KMS-11 (cell line): Measurements from ENCODE around the gene BRINP2.

Experiments
- H2AFZ ChIP-seq: fragments of 200-600 bp; sonication (generic); 2 replicates; pipeline ENCODE4 v1.6.1; 2016; ENCODE audit warnings: antibody characterized with exemption, mixed run types, low read depth
- H3K27ac ChIP-seq: fragments of 200-600 bp; sonication (generic); 2 replicates; pipeline ENCODE4 v1.6.1; 2016; ENCODE audit warnings: mild to moderate bottlenecking, mixed run types
- H3K27me3 ChIP-seq: fragments of 200-600 bp; sonication (generic); 2 replicates; pipeline ENCODE4 v1.6.1; 2017; ENCODE audit warnings: mild to moderate bottlenecking, low read depth, mixed run types, moderate library complexity; ENCODE audit not compliant: insufficient read depth
- H3K36me3 ChIP-seq: fragments of 200-600 bp; sonication (generic); 2 replicates; pipeline ENCODE4 v1.6.1; 2017; ENCODE audit warnings: mild to moderate bottlenecking, mixed run types; ENCODE audit not compliant: insufficient read depth
- H3K4me1 ChIP-seq: fragments of 200-600 bp; sonication (generic); 2 replicates; pipeline ENCODE4 v1.6.1; 2016; ENCODE audit warnings: mild to moderate bottlenecking, low read depth, mixed run types; ENCODE audit not compliant: poor library complexity, severe bottlenecking
- H3K4me2 ChIP-seq: fragments of 200-600 bp; sonication (generic); 2 replicates; pipeline ENCODE4 v1.7.0; 2016; ENCODE audit warnings: mild to moderate bottlenecking, mixed run types
- H3K4me3 ChIP-seq: fragments of 200-600 bp; sonication (generic); IDR thresholded peaks from 2 replicates; pipeline ENCODE4 v1.6.1; 2017; ENCODE audit warnings: low read depth, low read length, mixed read lengths; ENCODE audit not compliant: insufficient read depth
- H3K79me2 ChIP-seq: fragments of 200-600 bp; sonication (generic); 2 replicates; pipeline ENCODE4 v1.6.1; 2016; ENCODE audit warnings: low read depth, mixed run types; ENCODE audit not compliant: insufficient read depth
- H3K9ac ChIP-seq: fragments of 200-600 bp; sonication (generic); 2 replicates; pipeline ENCODE4 v1.6.1; 2016; ENCODE audit warnings: mild to moderate bottlenecking, mixed run types
- H4K20me1 ChIP-seq: fragments of 200-600 bp; sonication (generic); 2 replicates; pipeline ENCODE4 v1.6.1; 2016; ENCODE audit warnings: mild to moderate bottlenecking, mixed run types; ENCODE audit not compliant: insufficient read depth
- CTCF ChIP-seq: fragments of 200-600 bp; sonication (generic); conservative IDR thresholded peaks from 2 replicates; pipeline ENCODE4 v1.6.1; 2017; ENCODE audit warnings: low read depth, mild to moderate bottlenecking, antibody characterized with exemption, low read length, moderate library complexity, mixed read lengths

Gene BRINP2

DNA sequence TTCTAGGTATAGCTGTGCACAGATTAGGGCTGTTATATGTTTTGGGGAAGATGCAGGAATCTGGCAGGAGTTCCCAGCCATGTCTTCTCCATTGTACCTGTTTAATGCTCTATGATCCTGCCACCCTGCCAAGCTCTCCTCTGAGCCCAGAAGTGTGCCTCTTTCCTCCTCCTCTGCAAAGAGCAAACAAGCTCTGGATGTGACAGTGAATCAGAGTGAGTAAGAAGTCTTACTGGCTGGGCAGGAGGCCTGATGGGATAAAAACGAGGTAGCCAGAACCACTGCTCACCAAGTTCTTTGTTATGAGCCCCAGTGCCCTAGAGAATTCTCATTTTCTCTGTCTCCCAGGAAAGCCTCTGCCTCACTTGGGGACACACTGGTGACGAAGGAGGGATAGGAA lies 69.0 kb downstream of the BRINP2 start:
- TF ChIP-seq CTCF, result no peak
- H3K36me3 ChIP-seq, result no peaks in the 10 kb centered on the region
- H3K27ac ChIP-seq, result no peak overlapping the region
- no peak overlapping the region for H2AFZ ChIP-seq
- H3K27me3 ChIP-seq, result no peaks in the 10 kb centered on the region
- no peak overlapping the region for H3K9ac ChIP-seq
- no peak overlapping the region for H3K4me2 ChIP-seq
- H3K79me2 ChIP-seq, result no peaks in the 10 kb centered on the region
- no peaks in the 10 kb centered on the region for H3K4me1 ChIP-seq
- no peak overlapping the region for H3K4me3 ChIP-seq
- H4K20me1 ChIP-seq, result no peaks in the 10 kb centered on the region

DNA sequence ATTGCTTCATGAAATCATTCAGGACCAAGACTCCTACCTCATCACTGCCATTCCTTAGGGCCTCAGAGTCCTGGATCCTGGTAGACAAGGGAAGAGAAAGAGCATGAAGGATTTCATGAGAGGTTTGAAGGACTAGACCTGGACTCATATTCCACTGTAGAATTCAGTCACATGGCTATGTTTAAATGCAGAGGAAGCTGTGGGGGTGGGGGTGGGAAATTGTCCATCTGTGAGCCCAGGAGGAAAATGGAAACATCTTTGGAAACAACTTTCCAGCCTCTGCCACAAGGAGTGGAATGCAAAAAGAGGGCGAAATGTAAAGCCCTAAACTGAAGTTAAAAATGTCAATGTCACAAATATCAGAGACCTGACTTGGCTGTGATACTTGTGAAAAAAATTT lies 73.0 kb downstream of the BRINP2 start:
- no peaks in the 10 kb centered on the region for H4K20me1 ChIP-seq
- H3K9ac ChIP-seq, result no peak overlapping the region
- no peak for TF ChIP-seq CTCF
- no peaks in the 10 kb centered on the region for H3K79me2 ChIP-seq
- no peaks in the 10 kb centered on the region for H3K36me3 ChIP-seq
- no peak overlapping the region for H3K27ac ChIP-seq
- H3K4me2 ChIP-seq, result no peak overlapping the region
- no peak overlapping the region for H2AFZ ChIP-seq
- H3K4me1 ChIP-seq, result no peaks in the 10 kb centered on the region
- no peaks in the 10 kb centered on the region for H3K27me3 ChIP-seq
- H3K4me3 ChIP-seq, result no peak overlapping the region

DNA sequence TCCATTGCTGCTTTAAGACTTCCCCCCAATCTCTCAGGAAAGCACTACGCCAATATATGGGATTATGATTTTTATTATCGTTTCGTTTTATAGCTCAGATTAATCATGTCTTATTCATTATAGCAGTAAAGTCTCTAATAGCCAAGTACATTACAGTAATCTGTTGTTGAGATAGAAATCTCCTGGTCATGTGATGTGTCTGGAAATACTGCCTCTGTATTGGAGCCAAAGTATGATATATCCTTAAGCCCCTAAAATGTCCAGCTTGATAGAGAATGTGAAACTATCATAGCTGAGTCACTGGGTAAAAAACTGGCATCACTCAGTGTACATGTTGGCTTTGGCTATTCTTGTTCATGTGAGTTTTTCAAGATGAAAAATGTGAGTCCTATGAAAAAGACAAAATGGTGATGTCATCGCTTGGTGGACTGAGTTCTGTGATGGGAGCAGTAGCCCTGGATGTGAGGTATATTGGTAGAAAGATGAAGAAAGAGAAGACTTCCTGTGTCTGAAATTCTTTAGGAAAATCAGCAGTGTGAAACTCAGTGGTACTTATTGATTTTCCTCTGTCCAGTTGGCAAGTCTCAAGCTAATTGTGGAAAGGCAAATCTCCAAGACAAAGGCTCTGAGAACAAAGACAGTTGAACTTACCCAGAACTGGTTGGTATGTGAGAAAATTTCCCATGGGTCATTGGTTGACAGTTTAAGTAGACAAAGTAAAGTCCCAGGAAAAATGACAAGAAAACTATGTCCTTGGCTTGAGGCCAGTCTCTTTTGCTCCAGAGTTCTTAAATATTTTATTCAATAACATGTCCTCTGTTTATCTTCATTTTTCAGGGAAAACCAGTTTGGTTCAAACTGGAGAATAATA lies 76.2 kb downstream of the BRINP2 start:
- Histone ChIP-seq H3K4me2 (no peak overlapping the region), H4K20me1 (no peaks in the 10 kb centered on the region), H3K4me1 (no peaks in the 10 kb centered on the region), H3K27ac (no peak overlapping the region), H3K4me3 (no peak overlapping the region), H3K27me3 (no peaks in the 10 kb centered on the region), H3K79me2 (no peaks in the 10 kb centered on the region), H2AFZ (no peak overlapping the region), H3K36me3 (no peaks in the 10 kb centered on the region), H3K9ac (no peak overlapping the region)
- no peak for TF ChIP-seq CTCF

DNA sequence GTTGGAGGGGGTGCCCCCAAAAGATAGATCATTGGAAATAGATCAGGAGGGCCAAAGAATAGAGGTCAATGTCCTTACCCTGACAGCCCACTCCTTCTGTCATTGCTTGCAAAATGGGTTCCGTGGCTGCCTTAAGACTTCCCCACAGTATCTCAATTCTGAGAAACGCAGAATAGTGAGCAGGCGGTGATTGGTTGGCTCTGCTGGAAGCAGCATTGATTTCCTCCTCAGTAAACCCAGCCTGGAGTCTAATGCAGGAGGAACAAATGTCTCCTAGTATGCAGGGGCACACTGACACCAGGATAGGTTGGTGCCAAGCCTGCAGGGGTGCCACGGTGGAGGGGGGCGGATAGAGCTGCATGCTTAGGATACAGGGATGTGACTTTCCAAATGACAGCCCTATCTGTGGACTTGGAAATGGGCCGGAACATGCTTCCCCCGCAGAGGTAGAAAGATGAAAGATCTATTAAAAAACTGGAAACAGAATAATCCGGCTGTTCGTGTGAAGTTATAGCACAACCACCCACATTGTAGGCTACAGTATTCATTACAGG lies 76.9 kb downstream of the BRINP2 start:
- Histone ChIP-seq H3K4me1 (no peaks in the 10 kb centered on the region), H3K4me2 (no peak overlapping the region), H3K79me2 (no peaks in the 10 kb centered on the region), H3K27ac (no peak overlapping the region), H2AFZ (no peak overlapping the region), H3K36me3 (no peaks in the 10 kb centered on the region), H3K27me3 (no peaks in the 10 kb centered on the region), H3K9ac (no peak overlapping the region), H3K4me3 (no peak overlapping the region), H4K20me1 (no peaks in the 10 kb centered on the region)
- no peak for TF ChIP-seq CTCF
